Stimulated activated effector memory CD8-positive, alpha-beta T cell treated with anti-CD3 and anti-CD28 coated beads, Interleukin-12 subunit alpha, Interleukin-12 subunit beta, amount 100 ng/mL, for 72 hours (primary cell): ENCODE measurements around the gene OXA1L.

Experiments used
- ATAC-seq: fragments of 150-1000 bp; cut with Tn5 transposase; 2 replicates; pipeline ENCODE4 v1.10.0; 2021
- DNase-seq, 2 donors: peaks; one replicate each; pipeline ENCODE4 v3.0.0; 2021 to 2022; ENCODE audit warnings: low spot score in 2 of 2
- H3K27ac Mint-ChIP-seq: one replicate; pipeline ENCODE4 v1.8.0; 2022; ENCODE audit warnings: mild to moderate bottlenecking, mixed read lengths
- H3K36me3 Mint-ChIP-seq: one replicate; pipeline ENCODE4 v1.8.0; 2022; ENCODE audit warnings: mild to moderate bottlenecking, mixed read lengths
- H3K4me1 Mint-ChIP-seq: one replicate; pipeline ENCODE4 v1.8.0; 2022; ENCODE audit warnings: mixed read lengths
- H3K4me3 Mint-ChIP-seq: one replicate; pipeline ENCODE4 v1.8.0; 2022; ENCODE audit warnings: mild to moderate bottlenecking, mixed read lengths
- H3K9me3 Mint-ChIP-seq: one replicate; pipeline ENCODE4 v1.8.0; 2022; ENCODE audit warnings: mixed read lengths

The OXA1L gene

DNA sequence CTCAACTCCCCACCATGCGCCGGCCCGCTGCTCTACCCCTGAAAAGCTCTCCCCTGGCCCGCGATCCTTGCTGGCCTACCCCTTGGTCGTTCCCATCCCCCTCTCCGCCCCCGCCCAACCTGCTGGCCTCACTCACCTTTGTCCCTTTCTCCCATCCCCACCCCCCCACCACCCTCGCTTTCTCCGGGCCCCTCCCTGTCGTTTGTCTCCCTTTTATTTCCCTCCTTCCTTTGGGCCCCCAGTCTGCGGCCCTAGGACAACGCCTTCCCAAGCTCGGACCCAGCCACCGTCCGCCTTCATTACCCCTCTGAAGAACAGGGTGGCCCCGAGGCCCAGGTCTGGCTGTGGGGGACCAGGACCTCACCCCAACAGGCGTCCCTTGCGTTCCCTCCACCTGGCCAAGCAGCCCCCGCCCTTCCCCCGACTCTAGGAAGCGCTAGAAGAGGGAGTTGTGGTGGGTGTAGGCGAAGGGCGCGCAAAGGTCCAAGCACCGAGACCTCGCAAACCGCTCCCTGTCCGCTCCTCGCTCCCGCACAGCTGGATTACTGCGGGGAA, 55.6 kb downstream of the OXA1L start:
- no peaks in the 10 kb centered on the region for H3K9me3 Mint-ChIP-seq
- H3K4me1 Mint-ChIP-seq = peaks cover 21% of the 10 kb centered on the region
- no peaks in the 10 kb centered on the region for H3K36me3 Mint-ChIP-seq
- ATAC-seq = no peak
- H3K27ac Mint-ChIP-seq = no peak overlapping the region
- DNase-seq = no peak
- H3K4me3 Mint-ChIP-seq = peak overlapping the region; percentile 49
